Subcutaneous abdominal adipose tissue (tissue), 5 donors: ENCODE measurements around the gene NSG2.
"Not testable (repeated sequence)": the region's sequence is repeated elsewhere in the genome, so short reads cannot be mapped to it uniquely, and the experiment has no call there.

ENCODE experiments used
- H3K27ac ChIP-seq: one replicate; pipeline ENCODE4 v1.7.0; 2013; ENCODE audit warnings: low read depth, mild to moderate bottlenecking, inconsistent platforms, low read length, moderate library complexity
- H3K27me3 ChIP-seq, 5 donors: one replicate each; pipeline ENCODE4 v1.7.0; 2013; ENCODE audit warnings: low read length in 5 of 5, inconsistent platforms in 1 of 5; ENCODE audit not compliant: control insufficient read depth in 5 of 5, insufficient read depth in 4 of 5
- H3K36me3 ChIP-seq, 5 donors: one replicate each; pipeline ENCODE4 v1.7.0; 2013; ENCODE audit warnings: low read length in 5 of 5; ENCODE audit not compliant: control insufficient read depth in 5 of 5, insufficient read depth in 5 of 5
- H3K4me1 ChIP-seq, 5 donors: one replicate each; pipeline ENCODE4 v1.7.0; 2013; ENCODE audit warnings: low read length in 5 of 5, mild to moderate bottlenecking in 3 of 5, moderate library complexity in 1 of 5; ENCODE audit not compliant: control insufficient read depth in 5 of 5, insufficient read depth in 5 of 5
- H3K4me3 ChIP-seq, 5 donors: one replicate each; pipeline ENCODE4 v1.7.0; 2013; ENCODE audit warnings: low read length in 5 of 5, low read depth in 1 of 5
- H3K9ac ChIP-seq, 5 donors: one replicate each; pipeline ENCODE4 v1.7.0; 2013; ENCODE audit warnings: low read length in 5 of 5, mild to moderate bottlenecking in 4 of 5, moderate library complexity in 3 of 5
- H3K9me3 ChIP-seq, 5 donors: one replicate each; pipeline ENCODE4 v1.7.0; 2013; ENCODE audit warnings: low read length in 5 of 5; ENCODE audit not compliant: control insufficient read depth in 5 of 5
- donor health status: healthy.
- donor health status: healthy.
- donor health status: healthy.
- donor health status: healthy.
- donor health status: healthy.

NSG2 gene

GRCh38 chr5:174145821-174146220, 100.3 kb downstream of the NSG2 start:
- Histone ChIP-seq H3K9ac (no peak overlapping the region), H3K27me3 (peaks cover 0 to 8% (median 3%) of the 10 kb centered on the region in 5 donors), H3K27ac (no peak overlapping the region), H3K36me3 (no peaks in the 10 kb centered on the region), H3K9me3 (no peaks in the 10 kb centered on the region), H3K4me1 (peaks cover 0 to 3% (median 0%) of the 10 kb centered on the region in 5 donors), H3K4me3 (no peak overlapping the region)

GRCh38 chr5:174146556-174146955, 101.0 kb downstream of the NSG2 start:
- H3K36me3 ChIP-seq = no peaks in the 10 kb centered on the region
- H3K27me3 ChIP-seq = peaks cover 0 to 8% (median 3%) of the 10 kb centered on the region in 5 donors
- H3K4me1 ChIP-seq = peaks cover 0 to 3% (median 0%) of the 10 kb centered on the region in 5 donors
- H3K27ac ChIP-seq = no peak overlapping the region
- no peak overlapping the region for H3K9ac ChIP-seq
- H3K9me3 ChIP-seq = no peaks in the 10 kb centered on the region
- H3K4me3 ChIP-seq = no peak overlapping the region

GRCh38 chr5:174147012-174147411, 101.5 kb downstream of the NSG2 start:
- not testable (repeated sequence) for H3K4me3 ChIP-seq, H3K36me3 ChIP-seq, H3K27ac ChIP-seq, H3K27me3 ChIP-seq, H3K4me1 ChIP-seq, H3K9ac ChIP-seq, H3K9me3 ChIP-seq

- Histone ChIP-seq H3K9ac (no peak overlapping the region), H3K9me3 (no peaks in the 10 kb centered on the region), H3K4me1 (no peaks in the 10 kb centered on the region), H3K27me3 (peaks cover 0 to 8% (median 3%) of the 10 kb centered on the region in 5 donors), H3K36me3 (no peaks in the 10 kb centered on the region), H3K27ac (no peak overlapping the region), H3K4me3 (no peak overlapping the region)
Observed at GRCh38 chr5:174147551-174147950, 102.0 kb downstream of the NSG2 start.

- Histone ChIP-seq H3K27me3 (peaks cover 0 to 8% (median 3%) of the 10 kb centered on the region in 5 donors), H3K9me3 (peaks cover 0 to 4% (median 0%) of the 10 kb centered on the region in 5 donors), H3K27ac (no peak overlapping the region), H3K9ac (no peak overlapping the region), H3K36me3 (no peaks in the 10 kb centered on the region), H3K4me1 (no peaks in the 10 kb centered on the region), H3K4me3 (no peak overlapping the region)
Observed at GRCh38 chr5:174148721-174149120, 103.2 kb downstream of the NSG2 start.

GRCh38 chr5:174149426-174149825, 103.9 kb downstream of the NSG2 start:
- no peak overlapping the region for H3K27ac ChIP-seq
- H3K4me3 ChIP-seq = no peak overlapping the region
- no peaks in the 10 kb centered on the region for H3K36me3 ChIP-seq
- H3K27me3 ChIP-seq = peaks cover 0 to 8% (median 3%) of the 10 kb centered on the region in 5 donors
- H3K4me1 ChIP-seq = no peaks in the 10 kb centered on the region
- H3K9ac ChIP-seq = no peak overlapping the region
- H3K9me3 ChIP-seq = peaks cover 0 to 10% (median 0%) of the 10 kb centered on the region in 5 donors

GRCh38 chr5:174149989-174150388, 104.5 kb downstream of the NSG2 start:
- H3K27me3 ChIP-seq = peaks cover 0 to 8% (median 3%) of the 10 kb centered on the region in 5 donors
- no peak overlapping the region for H3K4me3 ChIP-seq
- H3K36me3 ChIP-seq = no peaks in the 10 kb centered on the region
- peaks cover 0 to 10% (median 0%) of the 10 kb centered on the region in 5 donors for H3K9me3 ChIP-seq
- no peak overlapping the region for H3K9ac ChIP-seq
- no peak overlapping the region for H3K27ac ChIP-seq
- H3K4me1 ChIP-seq = no peaks in the 10 kb centered on the region

GRCh38 chr5:174151599-174152181, 106.2 kb downstream of the NSG2 start:
- peaks cover 0 to 8% (median 5%) of the 10 kb centered on the region in 5 donors for H3K27me3 ChIP-seq
- no peaks in the 10 kb centered on the region for H3K36me3 ChIP-seq
- peaks cover 0 to 15% (median 5%) of the 10 kb centered on the region in 5 donors for H3K9me3 ChIP-seq
- H3K4me3 ChIP-seq = no peak overlapping the region
- no peaks in the 10 kb centered on the region for H3K4me1 ChIP-seq
- H3K27ac ChIP-seq = no peak overlapping the region
- no peak overlapping the region for H3K9ac ChIP-seq

- Histone ChIP-seq H3K4me3 (no peak overlapping the region), H3K4me1 (no peaks in the 10 kb centered on the region), H3K27me3 (peaks cover 0 to 7% (median 7%) of the 10 kb centered on the region in 5 donors), H3K36me3 (no peaks in the 10 kb centered on the region), H3K9ac (no peak overlapping the region), H3K9me3 (peaks cover 0 to 19% (median 5%) of the 10 kb centered on the region in 5 donors), H3K27ac (no peak overlapping the region)
Observed at GRCh38 chr5:174154559-174154958, 109.1 kb downstream of the NSG2 start.

GRCh38 chr5:174155281-174155680, 109.8 kb downstream of the NSG2 start:
- H3K9me3 ChIP-seq = peaks cover 0 to 19% (median 5%) of the 10 kb centered on the region in 5 donors
- no peaks in the 10 kb centered on the region for H3K4me1 ChIP-seq
- H3K27me3 ChIP-seq = peaks cover 0 to 7% (median 5%) of the 10 kb centered on the region in 5 donors
- no peak overlapping the region for H3K4me3 ChIP-seq
- H3K36me3 ChIP-seq = no peaks in the 10 kb centered on the region
- no peak overlapping the region for H3K27ac ChIP-seq
- no peak overlapping the region for H3K9ac ChIP-seq
